Measurements from ENCODE around the gene ZNF560. TPM values are rescaled to one million over a fixed set of nuclear protein-coding genes. Genes with fewer than 3 reads are reported as not detected.

Gene ZNF560
- total RNA-seq: 2.7 and 3.4 TPM in 2 replicates

GRCh38 chr19:9498183-9498902 is at the start of gene ZNF560:
Gene ZNF560, minus strand, starts transcription at chr19:9498616. Its CDS starts 23,303 bp downstream, at chr19:9475313.

GRCh38 chr19:9538183-9539058 is 40.0 kb upstream of the ZNF560 start, which contains the start of gene ZNF426:
Gene ZNF426, minus strand, starts transcription at chr19:9538645. Its CDS starts 2,413 bp downstream, at chr19:9536232.

GRCh38 chr19:9435279-9436268 is 62.8 kb downstream of the ZNF560 start, which contains the start of gene ZNF266:
Gene ZNF266, minus strand, starts transcription at chr19:9435573. Its CDS starts 15,484 bp downstream, at chr19:9420089.

Other genes starting within 250 kb of the ZNF560 start
- not detected in 2 replicates for gene OR7E24, start 247.7 kb downstream of the ZNF560 start, total RNA-seq
- 15.1 and 21.7 TPM in 2 replicates for gene ZNF699, start 188.8 kb downstream of the ZNF560 start, total RNA-seq
- 11.5 and 12.7 TPM in 2 replicates for gene ZNF559, start 174.4 kb downstream of the ZNF560 start, total RNA-seq
- gene ZNF177, start 135.6 kb downstream of the ZNF560 start, total RNA-seq: 0.77 and 1.7 TPM in 2 replicates
- 7.3 and 9.9 TPM in 2 replicates for gene ZNF266, start 63.0 kb downstream of the ZNF560 start, total RNA-seq
- 19.4 and 29.9 TPM in 2 replicates for gene ZNF426, start 40.0 kb upstream of the ZNF560 start, total RNA-seq
- 44.5 and 67.1 TPM in 2 replicates for gene ZNF121, start 85.9 kb upstream of the ZNF560 start, total RNA-seq
- gene ZNF561, start 122.6 kb upstream of the ZNF560 start, total RNA-seq: 37.4 and 42.8 TPM in 2 replicates
- gene ZNF562, start 176.5 kb upstream of the ZNF560 start, total RNA-seq: 31.6 and 40.9 TPM in 2 replicates